HG02678 (cell line): ENCODE data around the gene MECR.
A peak's percentile ranks its signal among the peaks of the same experiment; 100 is the strongest.
"Not testable (repeated sequence)": the region's sequence is repeated elsewhere in the genome, so short reads cannot be mapped to it uniquely, and the experiment has no call there.

Source experiments
- ATAC-seq: cut with Tn5 transposase; IDR thresholded peaks from one replicate; pipeline ENCODE4 v1.9.1; 2021; ENCODE audit warnings: mild to moderate bottlenecking, moderate library complexity; ENCODE audit not compliant: unreplicated experiment

The MECR gene

GRCh38 chr1:29236712-29237128 is 6.0 kb upstream of the MECR start:
- ATAC-seq, result no peak

GRCh38 chr1:29235955-29236711 is 5.4 kb upstream of the MECR start, which contains the start of gene PTPRU:
PTPRU (plus strand) TSS chr1:29236522; CDS start chr1:29236645, 123 bp downstream.
- peak; percentile 81 for ATAC-seq

- not testable (repeated sequence) for ATAC-seq
Observed at GRCh38 chr1:29234881-29235280, 4.1 kb upstream of the MECR start.

- no peak for ATAC-seq
Observed at GRCh38 chr1:29234471-29234870, 3.7 kb upstream of the MECR start.

GRCh38 chr1:29233693-29234092 is 3.0 kb upstream of the MECR start:
- no peak for ATAC-seq

GRCh38 chr1:29232387-29232786 is 1.7 kb upstream of the MECR start:
- ATAC-seq, result no peak

GRCh38 chr1:29230204-29230552 is 556 bp downstream of the MECR start:
- ATAC-seq, result no peak

GRCh38 chr1:29227511-29227910 is 3.2 kb downstream of the MECR start:
- no peak for ATAC-seq

GRCh38 chr1:29225361-29225760 is 5.4 kb downstream of the MECR start:
- no peak for ATAC-seq

- no peak for ATAC-seq
Observed at GRCh38 chr1:29224356-29224837, 6.3 kb downstream of the MECR start.

- ATAC-seq, result no peak
Observed at GRCh38 chr1:29223521-29223920, 7.2 kb downstream of the MECR start.

GRCh38 chr1:29222686-29223085 is 8.0 kb downstream of the MECR start:
- no peak for ATAC-seq

GRCh38 chr1:29222260-29222659 is 8.5 kb downstream of the MECR start:
- not testable (repeated sequence) for ATAC-seq

- ATAC-seq, result no peak
Observed at GRCh38 chr1:29221296-29221695, 9.4 kb downstream of the MECR start.

GRCh38 chr1:29218223-29218622 is 12.5 kb downstream of the MECR start:
- ATAC-seq, result no peak

- no peak for ATAC-seq
Observed at GRCh38 chr1:29217633-29218032, 13.1 kb downstream of the MECR start.

- no peak for ATAC-seq
Observed at GRCh38 chr1:29213055-29213454, 17.7 kb downstream of the MECR start.

GRCh38 chr1:29211086-29212030 is 19.4 kb downstream of the MECR start:
- no peak for ATAC-seq

- no peak for ATAC-seq
Observed at GRCh38 chr1:29210278-29211085, 20.3 kb downstream of the MECR start.

GRCh38 chr1:29209173-29209572 is 21.6 kb downstream of the MECR start:
- ATAC-seq, result no peak

GRCh38 chr1:29208442-29208841 is 22.3 kb downstream of the MECR start:
- no peak for ATAC-seq
